Superior temporal gyrus (tissue), 1 donor: Measurements from ENCODE around the gene SLC25A25.
"Not testable (repeated sequence)": the region's sequence is repeated elsewhere in the genome, so short reads cannot be mapped to it uniquely, and the experiment has no call there.

Source experiments
- DNase-seq: peaks from one replicate; pipeline ENCODE4 v3.0.0-alpha.2; 2016; ENCODE audit errors: extremely low spot score

Gene SLC25A25

GRCh38 chr9:128124873-128125579 is 57.0 kb downstream of the SLC25A25 start:
- peak; percentile 64 for DNase-seq

- DNase-seq = no peak
These were observed 57.7 kb downstream of the SLC25A25 start for GRCh38 chr9:128125580-128126354.

GRCh38 chr9:128127568-128127989 is 59.5 kb downstream of the SLC25A25 start, which contains the start of gene PTGES2:
TSS of gene PTGES2 (minus strand) at chr9:128127729. CDS start at chr9:128127717, 12 bp downstream.
- peak; percentile 89 for DNase-seq

DNA sequence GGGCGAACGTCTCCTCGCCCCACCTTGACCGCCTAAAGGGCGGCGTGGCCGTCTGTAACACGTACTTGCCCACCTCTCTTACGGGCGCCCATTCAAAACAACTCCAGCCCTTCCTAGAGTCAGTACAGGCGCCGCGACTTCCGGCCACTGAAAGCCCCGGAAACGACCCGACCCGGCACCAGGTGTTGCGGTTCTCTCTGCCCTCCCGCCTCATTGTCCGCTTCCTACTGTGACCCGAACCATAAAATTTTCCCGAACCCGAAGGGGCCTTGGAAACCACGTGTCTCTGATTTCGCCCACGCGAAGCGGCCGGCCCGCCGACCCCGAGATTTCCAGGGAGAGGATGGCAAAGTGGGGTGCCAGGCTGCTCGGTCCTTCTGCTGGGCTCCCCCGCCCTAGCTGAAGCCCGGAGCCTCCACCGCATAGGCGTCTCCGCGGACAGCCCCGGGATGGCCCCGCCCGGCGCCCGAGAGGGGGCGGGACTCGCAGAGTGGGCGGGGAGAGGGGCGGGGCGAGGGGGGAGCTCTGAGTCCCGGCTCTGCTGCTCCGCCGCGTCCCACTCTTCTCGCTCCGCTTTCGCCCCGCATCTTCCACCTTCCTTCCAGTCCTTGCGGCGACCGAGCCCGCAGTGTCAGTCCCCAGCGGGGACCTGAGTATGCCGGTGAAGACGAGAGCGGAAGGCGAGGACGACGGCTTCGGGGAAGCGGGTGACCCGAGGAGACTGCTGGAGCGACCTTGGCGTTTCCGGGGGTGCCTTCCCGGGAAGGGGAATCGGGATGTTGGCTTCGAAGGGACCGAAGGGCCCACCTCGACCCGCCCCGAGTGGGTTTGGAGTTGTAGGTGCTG is 60.2 kb downstream of the SLC25A25 start:
- peak; percentile 93 for DNase-seq

DNA sequence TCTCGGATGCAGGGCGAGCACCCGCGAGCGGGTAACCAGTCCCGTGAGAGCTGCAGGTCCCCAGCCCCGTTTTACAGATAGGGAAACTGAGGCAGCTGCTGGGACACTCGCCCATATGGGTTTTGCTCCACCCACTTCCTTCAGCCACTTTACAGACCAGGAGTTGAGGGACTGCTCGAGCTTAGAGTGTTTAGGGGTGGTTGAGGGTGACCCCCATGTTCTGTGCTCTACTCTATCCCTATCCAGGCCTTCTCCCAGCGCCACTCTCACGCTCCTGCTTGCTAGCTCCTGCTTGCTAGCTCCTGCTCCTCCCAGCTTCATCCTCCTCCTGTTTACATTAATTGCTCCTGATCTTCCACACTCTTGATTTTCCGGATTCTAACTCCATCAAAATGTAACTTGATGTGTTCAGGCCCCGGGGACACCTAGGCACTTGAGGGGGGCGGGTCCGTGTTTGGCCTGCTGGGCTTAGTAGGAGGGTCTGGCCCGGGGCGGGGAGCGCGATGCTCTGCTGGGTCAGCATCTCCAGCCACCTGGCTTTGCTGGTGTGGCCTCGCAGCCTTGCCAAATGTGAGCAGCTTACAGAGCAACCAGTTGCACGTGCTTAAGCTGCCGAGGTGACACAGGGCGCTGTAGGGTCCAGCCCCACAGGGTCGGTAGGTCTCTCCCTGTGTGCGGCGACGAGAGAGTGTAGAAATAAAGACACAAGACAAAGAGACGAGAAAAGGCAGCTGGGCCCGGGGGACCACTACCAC is 61.0 kb downstream of the SLC25A25 start:
- DNase-seq = no peak

- DNase-seq = not testable (repeated sequence)
These were observed 62.1 kb downstream of the SLC25A25 start for GRCh38 chr9:128129976-128130590.

DNA sequence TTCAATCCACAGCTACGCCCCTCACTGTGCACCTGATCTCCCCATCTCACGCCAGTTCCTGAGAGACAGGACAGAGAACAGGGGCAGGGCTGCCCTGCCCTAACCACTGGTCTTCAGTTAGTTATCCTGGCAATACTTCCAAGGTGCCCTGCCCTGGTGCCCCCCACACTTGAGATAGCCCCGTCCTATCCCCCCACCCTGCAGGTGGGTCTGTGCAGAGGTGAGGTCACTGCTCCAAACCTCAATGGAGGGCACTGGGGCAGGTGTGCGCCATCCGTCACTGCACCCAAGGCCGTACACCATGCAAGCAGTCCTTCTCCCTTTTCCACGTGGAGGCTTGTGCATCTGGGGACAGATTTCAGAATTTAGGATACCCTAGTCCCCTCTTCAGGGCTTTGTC is 62.6 kb downstream of the SLC25A25 start:
- not testable (repeated sequence) for DNase-seq

DNA sequence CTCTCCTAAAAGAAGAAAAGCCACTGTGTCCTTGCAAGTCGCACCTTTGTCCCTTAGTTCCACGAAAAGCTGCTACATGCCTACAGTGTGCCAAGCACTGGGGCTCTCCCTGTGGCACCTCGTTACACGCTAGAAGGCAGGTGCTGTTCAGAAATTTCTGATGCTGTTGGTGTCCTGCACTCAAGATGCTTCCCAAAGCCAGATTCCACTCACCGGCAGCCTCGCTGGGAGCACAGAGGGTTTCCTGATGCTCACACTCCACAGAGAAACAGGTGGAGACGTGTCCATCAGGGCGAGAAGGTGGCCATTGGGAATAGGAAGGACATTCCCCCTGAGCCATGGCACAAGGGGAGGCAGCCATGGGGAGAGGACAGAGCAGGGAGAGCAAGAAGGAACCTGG is 63.3 kb downstream of the SLC25A25 start:
- not testable (repeated sequence) for DNase-seq

GRCh38 chr9:128132139-128132538 is 64.1 kb downstream of the SLC25A25 start:
- not testable (repeated sequence) for DNase-seq

GRCh38 chr9:128135561-128135960 is 67.5 kb downstream of the SLC25A25 start:
- DNase-seq = not testable (repeated sequence)

DNA sequence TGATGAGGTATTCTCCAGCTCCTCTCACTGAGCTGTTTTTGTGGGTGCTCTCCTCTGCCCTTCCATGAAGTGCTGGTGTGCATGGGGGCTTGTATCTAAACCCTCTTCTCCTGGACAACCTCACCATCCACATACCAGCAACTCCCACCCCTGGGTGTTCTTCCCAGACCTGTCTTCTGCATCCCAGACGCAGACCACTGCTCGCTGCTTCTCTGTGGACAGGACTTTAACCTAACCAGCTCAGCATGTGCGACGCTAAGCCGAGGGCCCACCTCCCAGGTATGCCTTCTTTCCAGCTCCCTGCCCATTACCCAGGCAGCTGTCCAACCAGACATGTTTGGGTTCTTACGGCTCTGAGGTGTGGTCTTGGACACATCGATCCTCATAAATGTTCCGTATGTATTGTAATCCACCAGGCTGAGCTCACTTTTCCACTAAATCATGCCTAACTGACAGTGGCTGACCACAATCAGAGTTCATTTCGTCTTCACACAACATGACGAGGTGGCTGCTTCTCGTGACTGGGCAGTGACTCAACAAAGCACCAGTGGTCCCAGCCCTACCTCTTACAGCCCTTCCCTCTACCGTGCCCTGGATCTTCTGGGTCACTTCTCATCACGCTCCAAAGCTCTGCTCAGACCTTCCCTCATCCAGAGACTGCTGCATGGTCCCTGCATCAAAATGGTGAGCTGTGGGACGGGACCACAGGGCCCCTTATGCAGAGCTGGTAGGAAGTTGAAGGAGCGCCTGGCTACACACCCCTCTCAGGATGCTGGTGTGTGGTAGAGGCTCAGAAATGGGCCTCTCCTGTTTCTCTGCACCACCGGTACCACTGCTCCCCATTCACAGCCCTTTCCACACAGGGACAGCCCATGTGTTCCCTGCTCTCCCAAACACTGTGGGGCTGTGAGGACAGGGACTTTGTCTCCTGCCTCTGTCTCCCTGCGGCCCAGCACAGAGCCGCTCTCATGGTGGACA is 69.1 kb downstream of the SLC25A25 start:
- DNase-seq = no peak

- DNase-seq = no peak
These were observed 70.0 kb downstream of the SLC25A25 start for GRCh38 chr9:128138001-128138400.

DNA sequence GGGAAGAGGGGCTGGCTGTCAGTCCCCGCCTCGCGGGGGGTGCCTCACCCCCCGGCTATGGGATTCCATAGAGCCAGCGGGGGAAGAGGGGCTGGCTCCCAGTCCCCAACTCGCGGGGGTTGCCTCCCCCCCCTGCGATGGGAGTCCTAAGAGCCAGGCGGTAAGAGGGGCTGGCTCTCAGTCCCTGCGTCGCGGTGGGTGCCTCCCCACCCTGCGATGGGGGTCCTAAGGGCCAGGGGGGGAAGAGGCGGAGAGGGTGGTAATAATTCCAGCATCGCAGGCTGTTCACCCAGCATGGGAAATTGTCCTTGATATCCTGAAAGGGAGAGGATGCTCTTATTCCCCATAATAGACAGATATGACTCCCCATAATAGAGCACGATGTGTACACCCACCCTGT is 71.6 kb downstream of the SLC25A25 start:
- no peak for DNase-seq

GRCh38 chr9:128141604-128142003 is 73.6 kb downstream of the SLC25A25 start:
- no peak for DNase-seq

- no peak for DNase-seq
These were observed 74.0 kb downstream of the SLC25A25 start for GRCh38 chr9:128142061-128142460.

- DNase-seq = no peak
These were observed 74.6 kb downstream of the SLC25A25 start for GRCh38 chr9:128142596-128142995.

DNA sequence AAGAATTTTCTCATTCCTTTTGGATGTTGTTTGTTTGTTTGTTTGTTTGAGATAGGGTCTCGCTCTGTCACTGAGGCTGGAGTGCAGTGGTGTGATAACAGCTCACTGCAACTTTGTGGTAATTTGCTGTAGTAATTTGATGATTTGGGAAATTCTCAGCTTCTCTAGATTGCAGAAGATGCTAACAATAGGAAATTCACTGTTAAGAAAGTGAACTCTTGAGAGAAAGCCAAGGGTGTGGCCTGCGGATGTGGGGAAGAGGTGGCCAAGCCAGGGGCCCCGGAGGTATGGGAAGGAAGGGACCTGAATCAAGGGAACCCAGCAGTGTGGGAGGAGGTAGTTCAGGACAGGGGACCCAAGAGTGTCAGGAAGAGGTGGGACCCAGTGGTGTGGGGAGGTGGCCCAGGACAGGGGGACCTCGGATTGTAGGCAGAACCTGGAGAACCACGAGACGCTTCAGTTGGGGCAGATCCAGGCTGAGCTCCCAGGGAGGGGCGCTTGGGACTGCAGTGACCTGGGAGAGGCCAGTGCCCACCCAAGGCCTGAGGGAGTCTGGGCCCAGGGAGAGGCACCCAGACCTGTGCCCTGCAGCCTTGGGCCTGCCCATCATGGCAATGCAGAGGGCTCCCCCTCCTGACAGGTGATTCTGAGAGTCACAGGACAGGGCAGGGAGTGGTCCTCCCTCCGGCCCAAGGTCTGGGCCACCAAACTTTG is 75.7 kb downstream of the SLC25A25 start:
- DNase-seq = no peak

DNA sequence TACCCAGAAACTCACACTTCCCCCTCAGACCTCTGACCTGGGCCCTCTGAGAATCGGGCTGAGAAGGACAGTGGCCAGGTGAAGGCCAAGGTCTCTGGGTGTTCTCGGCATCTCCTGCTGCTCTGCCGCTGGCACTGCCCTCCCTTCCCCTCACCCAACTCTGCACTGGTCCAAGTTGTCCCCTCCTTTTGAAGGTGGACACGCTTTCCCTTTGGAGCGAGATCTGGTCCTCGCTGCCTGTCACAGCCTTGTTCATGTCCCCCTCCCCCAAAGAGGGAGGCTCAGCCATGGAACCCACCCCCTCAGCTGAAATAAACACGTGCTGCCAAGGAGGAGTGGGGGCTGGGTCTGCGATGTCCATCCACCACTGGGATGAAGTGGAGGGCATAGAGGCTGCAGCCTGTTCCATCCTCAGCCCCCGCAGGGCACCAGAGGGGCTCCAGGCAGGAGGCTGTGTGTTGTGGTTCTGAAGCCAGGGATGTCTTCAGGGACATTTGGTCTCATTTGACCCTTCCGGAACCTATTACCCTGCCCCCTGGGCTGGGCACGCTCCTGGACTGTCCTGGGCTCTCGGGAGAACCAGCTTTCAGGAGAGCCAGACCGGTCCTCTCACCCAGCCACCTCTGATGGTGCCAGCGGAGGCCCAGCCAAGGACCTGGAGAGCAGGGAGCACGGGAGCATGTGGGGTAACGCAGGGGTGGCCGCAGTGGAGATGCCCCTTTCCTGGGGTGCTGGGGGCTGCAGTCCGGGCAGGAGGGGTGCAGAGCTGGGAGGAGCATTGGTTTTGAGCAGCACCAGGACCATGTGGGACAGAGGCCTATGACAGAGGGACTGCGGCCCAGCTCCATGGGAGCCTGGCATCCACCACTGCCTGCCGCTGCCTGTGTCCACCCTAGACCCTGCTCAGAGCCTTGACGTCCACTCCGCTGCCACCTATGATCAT is 76.5 kb downstream of the SLC25A25 start:
- no peak for DNase-seq
